ENCODE measurements around the gene PLAAT4.

DNA sequence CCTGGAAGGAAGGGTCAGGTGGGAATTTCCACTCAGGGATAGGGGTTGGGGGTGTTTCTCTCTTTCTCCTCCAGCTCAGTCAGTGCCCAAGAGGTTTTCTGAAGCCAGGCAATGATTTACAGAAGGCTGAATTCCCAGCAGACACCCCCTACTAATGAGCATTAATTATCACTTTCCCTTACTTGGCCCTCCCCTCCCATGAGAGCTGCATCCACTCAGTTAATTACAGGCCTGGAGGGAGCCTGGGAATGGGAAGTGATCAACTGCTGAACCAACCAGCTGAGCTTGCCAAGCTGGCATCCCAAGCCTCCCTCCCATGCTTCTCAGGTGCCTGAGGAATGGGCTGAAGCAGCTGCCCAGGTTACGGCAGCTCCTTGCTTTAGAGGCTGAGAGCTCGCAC lies 29.7 kb upstream of the PLAAT4 start:
- TF ChIP-seq PKNOX1 (IDR thresholded peaks at IDR 0.05) = no peak
- TF ChIP-seq NFRKB (IDR thresholded peaks at IDR 0.05) = no peak
- TF ChIP-seq SP1 (IDR thresholded peaks at IDR 0.05) = no peak
- no peak for TF ChIP-seq ELF4 (IDR thresholded peaks at IDR 0.05)
- TF ChIP-seq FOXK2 (IDR thresholded peaks at IDR 0.05) = no peak
- TF ChIP-seq SUZ12 (IDR thresholded peaks at IDR 0.05) = no peak
